Endothelial cell of umbilical vein (primary cell): ENCODE results near the gene PRKCZ. TPM values are rescaled to one million over a fixed set of nuclear protein-coding genes. Genes with fewer than 3 reads are reported as not detected.

Source experiments
- BruUV-seq: library from RNA; stranded (reverse); fragments of 400-500 nt; replicated peaks from 2 replicates; lab custom pipeline; 2021; lab: Mats Ljungman, UMichigan
- CTCF ChIA-PET: fragments of 300-600, 350-600 bp; sonication (Branson Sonifier 250); formaldehyde crosslinking; loops from one replicate; lab custom pipeline; 2021; ENCODE audit warnings: antibody characterized with exemption, inconsistent platforms; lab: Charles Lee
- POLR2A ChIA-PET: fragments of 300-600, 350-600 bp; sonication (Branson Sonifier 250); formaldehyde crosslinking; loops from one replicate; lab custom pipeline; 2021; ENCODE audit warnings: antibody characterized with exemption, inconsistent platforms; lab: Charles Lee
- DNase-seq: peaks from one replicate; pipeline ENCODE4 v3.0.0-alpha.2; 2011; ENCODE audit warnings: low read depth, low spot score
- FAIRE-seq: peaks from 2 replicates; lab custom pipeline; 2011; peaks lifted over from hg19 to GRCh38; lab: Jason Lieb, UNC
- H2AFZ ChIP-seq: 2 replicates; pipeline ENCODE4 v1.6.0; 2012; ENCODE audit warnings: low read depth, low read length, control low read depth, inconsistent platforms
- H3K27ac ChIP-seq: 2 replicates; pipeline ENCODE4 v1.5.1; 2011; ENCODE audit warnings: low read depth, mild to moderate bottlenecking, control low read depth, low read length, moderate library complexity; ENCODE audit not compliant: insufficient read depth
- H3K27me3 ChIP-seq, 2 experiments: 2 replicates each; pipeline versions ENCODE4 v1.6.0 to v1.6.1; 2011; ENCODE audit warnings: low read length in 2 of 2, mixed read lengths in 1 of 2; ENCODE audit not compliant: control insufficient read depth in 2 of 2, insufficient read depth in 2 of 2
- H3K36me3 ChIP-seq, 2 experiments: 2 replicates in 1 of 2; 3 replicates in 1 of 2; pipeline ENCODE4 v1.5.1; 2011; ENCODE audit warnings: low read length in 2 of 2, mild to moderate bottlenecking in 1 of 2, moderate library complexity in 1 of 2; ENCODE audit not compliant: control insufficient read depth in 2 of 2, insufficient read depth in 2 of 2; ENCODE audit errors: extremely low read depth in 1 of 2
- H3K4me1 ChIP-seq: 3 replicates; pipeline ENCODE4 v1.5.1; 2011; ENCODE audit warnings: mild to moderate bottlenecking, low read length; ENCODE audit not compliant: control insufficient read depth, insufficient read depth; ENCODE audit errors: extremely low read depth
- H3K4me2 ChIP-seq: 2 replicates; pipeline ENCODE4 v1.6.1; 2011; ENCODE audit warnings: low read length, control low read depth, mixed read lengths; ENCODE audit not compliant: insufficient read depth
- H3K4me3 ChIP-seq, 3 experiments: fragments of 200-600 bp in 1 of 3; sonication (generic), shearing (Covaris generic) in 1 of 3; replicated peaks in 1 of 3; 2 replicates each; pipeline ENCODE4 v1.5.1; 2011 to 2016; ENCODE audit warnings: control low read depth in 3 of 3, low read length in 3 of 3, mild to moderate bottlenecking in 2 of 3, inconsistent platforms in 1 of 3, low read depth in 1 of 3, moderate library complexity in 1 of 3; ENCODE audit not compliant: insufficient read depth in 1 of 3
- H3K79me2 ChIP-seq: 2 replicates; pipeline ENCODE4 v1.6.0; 2012; ENCODE audit warnings: low read length, inconsistent platforms; ENCODE audit not compliant: control insufficient read depth, insufficient read depth
- H3K9ac ChIP-seq: replicated peaks from 2 replicates; pipeline ENCODE3; 2011; ENCODE audit warnings: low read length, control low read depth; ENCODE audit not compliant: insufficient read depth; ENCODE audit errors: extremely low read depth
- H3K9me1 ChIP-seq: replicated peaks from 3 replicates; pipeline ENCODE4 v1.6.0; 2011; ENCODE audit warnings: mild to moderate bottlenecking, low read length; ENCODE audit not compliant: control insufficient read depth, insufficient read depth; ENCODE audit errors: extremely low read depth
- H3K9me3 ChIP-seq: replicated peaks from 2 replicates; pipeline ENCODE4 v1.5.1; 2012; ENCODE audit warnings: low read length, inconsistent platforms; ENCODE audit not compliant: control insufficient read depth, insufficient read depth
- H4K20me1 ChIP-seq: replicated peaks from 2 replicates; pipeline ENCODE3; 2011; ENCODE audit warnings: mild to moderate bottlenecking, low read length; ENCODE audit not compliant: control insufficient read depth, insufficient read depth; ENCODE audit errors: extremely low read depth
- CTCF ChIP-seq, 2 donors: IDR thresholded peaks; 1 replicate in 1 of 2; 2 replicates in 1 of 2; pipeline ENCODE4 v1.5.1; 2011; ENCODE audit warnings: low read length in 2 of 2, mild to moderate bottlenecking in 2 of 2, moderate library complexity in 2 of 2, control low read depth in 1 of 2, inconsistent platforms in 1 of 2, low read depth in 1 of 2; ENCODE audit not compliant: insufficient read depth in 1 of 2; ENCODE audit errors: extremely low read depth in 1 of 2
- EZH2 ChIP-seq: IDR thresholded peaks from 2 replicates; pipeline ENCODE4 v1.6.1; 2012; ENCODE audit warnings: borderline replicate concordance, low read depth, mild to moderate bottlenecking, moderate library complexity, low read length, inconsistent platforms; ENCODE audit not compliant: severe bottlenecking
- FOS ChIP-seq: IDR thresholded peaks from 2 replicates; pipeline ENCODE4 v1.6.1; 2011; ENCODE audit warnings: mild to moderate bottlenecking, low read length, moderate library complexity, borderline replicate concordance; ENCODE audit not compliant: insufficient read depth
- GATA2 ChIP-seq: IDR thresholded peaks from 2 replicates; pipeline ENCODE4 v1.7.0; 2011; ENCODE audit warnings: low read depth, mild to moderate bottlenecking, moderate library complexity, mixed read lengths, low read length; ENCODE audit not compliant: insufficient read length, insufficient read depth
- JUN ChIP-seq: IDR thresholded peaks from 2 replicates; pipeline ENCODE4 v1.6.1; 2011; ENCODE audit warnings: borderline replicate concordance, low read depth; ENCODE audit not compliant: insufficient read length, insufficient read depth
- MAX ChIP-seq: IDR thresholded peaks from 2 replicates; pipeline ENCODE4 v1.6.1; 2011; ENCODE audit not compliant: insufficient read depth, insufficient read length
- MYC ChIP-seq: IDR thresholded peaks from one replicate; pipeline ENCODE4 v1.6.1; 2011; ENCODE audit warnings: mild to moderate bottlenecking, low read depth, low read length
- POLR2A ChIP-seq: IDR thresholded peaks from 2 replicates; pipeline ENCODE4 v1.6.1; 2012; ENCODE audit warnings: low read depth, mild to moderate bottlenecking, control low read depth, low read length
- POLR2AphosphoS5 ChIP-seq: IDR thresholded peaks from 2 replicates; pipeline ENCODE4 v1.6.1; 2012; ENCODE audit warnings: low read depth, mild to moderate bottlenecking, control low read depth, low read length, moderate library complexity; ENCODE audit not compliant: insufficient read depth
- dilution Hi-C: fragments of 300-500 bp; cut with MboI; formaldehyde crosslinking; loops from one replicate; pipeline ENCODE4 v1.15.0; 2019; ENCODE audit warnings: low sequenced_read_pairs; ENCODE audit not compliant: extremely low pct_ligation_motif_present
- intact Hi-C: fragments of 100-400 bp; cut with micrococcal nuclease; formaldehyde crosslinking; loops from one replicate; pipeline ENCODE4 v1.10.0; 2022
- polyA plus RNA-seq, 4 experiments: library from polyadenylated mRNA; depleted of rRNA in 3 of 4; stranded (reverse) in 3 of 4; unstranded in 1 of 4; fragments of >200 nt; gene quantifications; 2 replicates each; pipeline versions ENCODE4 v1.2.1 to v1.2.3, GENCODE V29; 2011 to 2012; ENCODE audit warnings: missing spikeins in 1 of 4
- total RNA-seq: library from RNA; stranded (reverse); gene quantifications from 2 replicates; pipeline ENCODE4 v1.2.3, GENCODE V29; 2021

The PRKCZ gene
- total and polyA plus RNA-seq, 2 donors (not counting 3 experiments of a cell fraction or from before 2014, with no cell fraction given): 0.22 to 1.7 TPM

- H3K9me3 ChIP-seq: no peaks in the 10 kb centered on the region
- H3K27me3 ChIP-seq: peaks cover 28% of the 10 kb centered on the region in 2 experiments
- no peak overlapping the region for H2AFZ ChIP-seq
- no peak overlapping the region for H3K4me2 ChIP-seq
- no peaks in the 10 kb centered on the region for H3K79me2 ChIP-seq
- H4K20me1 ChIP-seq: no peaks in the 10 kb centered on the region
- H3K9ac ChIP-seq: no peak overlapping the region
- no peak overlapping the region for H3K27ac ChIP-seq
- no peak for DNase-seq
- BruUV-seq: no TSS peak
- POLR2A ChIA-PET: no interaction called here
- dilution Hi-C loops (no loop called here), intact Hi-C loops (no loop called here)
- CTCF ChIA-PET: interaction anchor here (1.0 kb wide), 1 partner anchor 9 kb away, joined by 3 read pairs; no protein-coding TSS in a partner anchor
- TF ChIP-seq MYC (no peak), EZH2 (no peak), POLR2A (no peak), FOS (no peak), CTCF (IDR thresholded peaks at IDR 0.05; ENCODE audit: extremely low read depth in 1 of 2, insufficient read depth in 1 of 2, low read depth in 1 of 2, low read length in 2 of 2) (no peak), JUN (no peak), GATA2 (no peak), MAX (no peak), POLR2AphosphoS5 (no peak)
- no peaks in the 10 kb centered on the region for H3K9me1 ChIP-seq
- H3K4me3 ChIP-seq: no peak overlapping the region
- no peak for FAIRE-seq
- no peaks in the 10 kb centered on the region for H3K4me1 ChIP-seq
- H3K36me3 ChIP-seq: no peaks in the 10 kb centered on the region
Measured at GRCh38 chr1:2053217-2053616, 3.0 kb downstream of the PRKCZ start.
